Neural crest cell (in vitro differentiated cells): Measurements from ENCODE around the gene PRRC2C. TPM values are rescaled to one million over a fixed set of nuclear protein-coding genes. Genes with fewer than 3 reads are reported as not detected.

Experiments
- DNase-seq: peaks from one replicate; pipeline ENCODE4 v3.0.0; 2021; ENCODE audit warnings: low read depth, mixed read lengths, low spot score
- H3K27ac Mint-ChIP-seq: one replicate; pipeline ENCODE4 v1.8.0; 2021; ENCODE audit warnings: mild to moderate bottlenecking, mixed read lengths; ENCODE audit not compliant: unreplicated experiment
- H3K27me3 Mint-ChIP-seq: 2 replicates; pipeline ENCODE4 v1.8.0; 2021; ENCODE audit warnings: low read depth, mild to moderate bottlenecking, mixed read lengths
- H3K36me3 Mint-ChIP-seq: 2 replicates; pipeline ENCODE4 v1.8.0; 2021; ENCODE audit warnings: low read depth, mild to moderate bottlenecking, mixed read lengths
- H3K4me1 Mint-ChIP-seq: 2 replicates; pipeline ENCODE4 v1.8.0; 2021; ENCODE audit warnings: mixed read lengths
- H3K4me3 Mint-ChIP-seq: one replicate; pipeline ENCODE4 v1.8.0; 2021; ENCODE audit warnings: mild to moderate bottlenecking, mixed read lengths
- H3K9me3 Mint-ChIP-seq: 2 replicates; pipeline ENCODE4 v1.8.0; 2021; ENCODE audit warnings: mixed read lengths
- total RNA-seq: library from RNA; stranded (reverse); gene quantifications from 2 replicates; pipeline ENCODE4 v1.2.1, GENCODE V29; 2021
- TF ChIP-seq, protein P1 (sequence below): fragments of 200-600 bp; sonication (generic); conservative IDR thresholded peaks from 2 replicates; pipeline ENCODE4 v1.5.0; 2021; ENCODE audit warnings: antibody characterized with exemption, mild to moderate bottlenecking

Gene PRRC2C
- total RNA-seq, 1 donor from 2014 or later: 218 TPM

DNA sequence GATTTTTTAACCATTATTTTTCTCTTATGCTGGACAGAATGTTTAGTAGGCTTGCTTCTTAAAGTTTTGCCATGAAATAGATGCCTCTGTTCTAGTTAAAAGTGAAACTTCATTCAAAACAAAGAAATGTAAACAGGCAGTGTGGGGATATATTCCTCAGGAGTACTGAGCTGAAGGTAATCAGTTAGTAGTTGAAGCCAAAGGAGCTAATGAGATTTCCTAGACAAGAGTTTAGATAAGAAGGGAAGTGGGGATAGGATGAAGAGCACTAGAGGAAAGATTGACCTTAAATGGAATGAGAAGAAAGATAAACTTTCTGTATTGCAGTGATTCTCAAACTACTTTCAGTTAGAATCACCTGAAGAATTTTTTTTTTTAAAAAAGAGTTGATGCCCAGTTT, 23.9 kb downstream of the PRRC2C start:
- H3K27me3 Mint-ChIP-seq: no peaks in the 10 kb centered on the region
- no peaks in the 10 kb centered on the region for H3K36me3 Mint-ChIP-seq
- DNase-seq: no peak
- no peak overlapping the region for H3K4me3 Mint-ChIP-seq
- peaks cover 38% of the 10 kb centered on the region for H3K4me1 Mint-ChIP-seq
- TF ChIP-seq, protein P1, sequence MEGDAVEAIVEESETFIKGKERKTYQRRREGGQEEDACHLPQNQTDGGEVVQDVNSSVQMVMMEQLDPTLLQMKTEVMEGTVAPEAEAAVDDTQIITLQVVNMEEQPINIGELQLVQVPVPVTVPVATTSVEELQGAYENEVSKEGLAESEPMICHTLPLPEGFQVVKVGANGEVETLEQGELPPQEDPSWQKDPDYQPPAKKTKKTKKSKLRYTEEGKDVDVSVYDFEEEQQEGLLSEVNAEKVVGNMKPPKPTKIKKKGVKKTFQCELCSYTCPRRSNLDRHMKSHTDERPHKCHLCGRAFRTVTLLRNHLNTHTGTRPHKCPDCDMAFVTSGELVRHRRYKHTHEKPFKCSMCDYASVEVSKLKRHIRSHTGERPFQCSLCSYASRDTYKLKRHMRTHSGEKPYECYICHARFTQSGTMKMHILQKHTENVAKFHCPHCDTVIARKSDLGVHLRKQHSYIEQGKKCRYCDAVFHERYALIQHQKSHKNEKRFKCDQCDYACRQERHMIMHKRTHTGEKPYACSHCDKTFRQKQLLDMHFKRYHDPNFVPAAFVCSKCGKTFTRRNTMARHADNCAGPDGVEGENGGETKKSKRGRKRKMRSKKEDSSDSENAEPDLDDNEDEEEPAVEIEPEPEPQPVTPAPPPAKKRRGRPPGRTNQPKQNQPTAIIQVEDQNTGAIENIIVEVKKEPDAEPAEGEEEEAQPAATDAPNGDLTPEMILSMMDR: no peak
- H3K9me3 Mint-ChIP-seq: peaks cover 2% of the 10 kb centered on the region
- H3K27ac Mint-ChIP-seq: no peak overlapping the region

DNA sequence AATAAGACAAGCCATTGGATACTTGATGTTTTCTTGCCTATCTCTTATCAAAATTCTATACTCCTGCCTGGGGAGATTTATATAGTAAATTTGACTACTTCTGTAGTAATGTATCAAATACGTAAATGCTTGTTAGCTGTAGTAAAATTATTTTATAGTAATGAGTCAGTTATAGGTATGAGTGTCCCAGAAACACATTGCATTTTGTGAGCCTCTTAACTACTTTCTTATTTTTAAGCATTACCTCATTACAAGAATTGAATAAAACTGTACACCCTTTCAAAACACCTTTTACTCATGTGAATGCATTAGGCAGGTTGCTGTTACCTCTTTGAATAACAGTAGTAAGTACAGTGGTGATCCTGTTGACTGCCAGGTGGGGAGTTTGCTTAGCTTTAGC, 28.4 kb downstream of the PRRC2C start:
- TF ChIP-seq, protein P1: no peak
- H3K36me3 Mint-ChIP-seq: peaks cover 13% of the 10 kb centered on the region
- peaks cover 5% of the 10 kb centered on the region for H3K4me1 Mint-ChIP-seq
- no peaks in the 10 kb centered on the region for H3K27me3 Mint-ChIP-seq
- H3K27ac Mint-ChIP-seq: no peak overlapping the region
- no peak overlapping the region for H3K4me3 Mint-ChIP-seq
- H3K9me3 Mint-ChIP-seq: no peaks in the 10 kb centered on the region
- DNase-seq: no peak

DNA sequence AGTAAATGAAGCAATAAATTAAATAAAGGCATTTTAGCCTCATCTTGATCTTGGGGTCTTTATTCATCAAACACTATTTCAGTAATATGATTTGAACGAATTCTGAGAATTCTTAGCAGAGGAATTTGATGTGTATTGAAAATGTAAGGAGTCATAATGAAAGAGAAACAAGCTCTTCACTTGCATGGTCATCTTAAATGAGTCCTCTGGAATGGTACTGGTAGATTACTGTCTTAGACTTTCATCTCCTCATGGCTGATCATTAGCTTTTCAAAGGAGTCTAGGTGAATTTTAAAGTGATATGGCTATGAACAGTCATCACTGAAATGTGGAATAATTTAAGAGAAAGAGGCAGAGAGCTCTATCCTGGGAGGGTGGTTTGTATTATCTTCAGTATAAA, 30.0 kb downstream of the PRRC2C start:
- no peaks in the 10 kb centered on the region for H3K9me3 Mint-ChIP-seq
- no peak for DNase-seq
- no peaks in the 10 kb centered on the region for H3K4me1 Mint-ChIP-seq
- TF ChIP-seq, protein P1: no peak
- no peak overlapping the region for H3K4me3 Mint-ChIP-seq
- no peak overlapping the region for H3K27ac Mint-ChIP-seq
- peaks cover 13% of the 10 kb centered on the region for H3K36me3 Mint-ChIP-seq
- no peaks in the 10 kb centered on the region for H3K27me3 Mint-ChIP-seq

DNA sequence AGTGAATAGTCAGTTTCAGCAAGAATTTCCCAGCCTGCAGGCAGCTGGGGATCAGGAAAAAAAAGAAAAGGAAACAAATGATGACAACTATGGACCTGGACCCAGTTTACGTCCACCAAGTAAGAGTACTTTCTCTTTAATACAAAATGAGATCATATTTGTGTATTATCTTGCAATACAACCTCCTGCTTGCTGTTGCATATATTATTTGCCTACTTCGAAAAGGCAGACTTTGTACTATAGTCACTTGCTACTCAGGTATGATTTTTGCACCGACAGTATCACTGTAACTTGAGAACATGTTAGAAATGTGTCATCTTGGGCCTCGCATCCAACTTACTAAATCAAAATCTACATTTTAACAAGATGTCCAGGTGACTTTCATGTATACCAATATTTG, 30.4 kb downstream of the PRRC2C start:
- Mint-ChIP-seq H3K4me3 (no peak overlapping the region), H3K27ac (no peak overlapping the region), H3K4me1 (no peaks in the 10 kb centered on the region), H3K27me3 (no peaks in the 10 kb centered on the region), H3K36me3 (peaks cover 13% of the 10 kb centered on the region), H3K9me3 (no peaks in the 10 kb centered on the region)
- TF ChIP-seq, protein P1: no peak
- no peak for DNase-seq

DNA sequence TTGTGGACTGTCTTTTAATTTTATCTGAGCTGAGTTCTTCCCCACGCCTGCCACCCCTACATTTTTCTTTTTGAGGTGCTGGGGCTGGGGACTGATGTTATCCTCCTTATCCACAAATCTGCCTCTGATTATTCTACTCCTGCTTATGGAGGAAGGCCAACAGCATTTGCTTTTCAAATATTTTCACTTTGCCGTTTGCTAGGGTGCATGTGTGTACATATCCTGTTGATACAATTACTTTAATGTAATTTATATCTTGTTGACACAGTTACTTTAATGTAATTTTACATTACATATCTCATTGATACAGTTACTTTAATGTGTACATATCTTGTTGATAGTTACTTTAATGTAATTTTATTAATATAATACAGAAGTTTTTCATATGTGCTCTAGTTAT, 36.2 kb downstream of the PRRC2C start:
- Mint-ChIP-seq H3K36me3 (peaks cover 12% of the 10 kb centered on the region), H3K27me3 (no peaks in the 10 kb centered on the region), H3K27ac (no peak overlapping the region)

More for the DNA sequence above, 36.2 kb downstream of the PRRC2C start:
- no peak for DNase-seq
- TF ChIP-seq, protein P1: no peak
- Mint-ChIP-seq H3K4me3 (no peak overlapping the region), H3K4me1 (no peaks in the 10 kb centered on the region), H3K9me3 (no peaks in the 10 kb centered on the region)
